HAP-1 (cell line): ENCODE data around the gene STXBP5.

Experiments used
- DNase-seq, 2 experiments: peaks; one replicate each; pipeline ENCODE4 v3.0.0-alpha.2; 2016 to 2020; ENCODE audit warnings: low spot score in 2 of 2
- H3K27me3 ChIP-seq: fragments of 250-450 bp; sonication (Bioruptor Pico); 2 replicates; pipeline ENCODE4 v1.5.1; 2020; ENCODE audit warnings: low read depth, mild to moderate bottlenecking, moderate library complexity
- H3K36me3 ChIP-seq: fragments of 250-450 bp; sonication (Bioruptor Pico); replicated peaks from 2 replicates; pipeline ENCODE4 v1.5.1; 2020; ENCODE audit warnings: mild to moderate bottlenecking
- H3K4me1 ChIP-seq: fragments of 250-450 bp; sonication (Bioruptor Pico); 2 replicates; pipeline ENCODE4 v1.5.1; 2020; ENCODE audit warnings: mild to moderate bottlenecking
- H3K4me3 ChIP-seq: fragments of 250-450 bp; sonication (Bioruptor Pico); 2 replicates; pipeline ENCODE4 v1.5.1; 2020; ENCODE audit warnings: mild to moderate bottlenecking, moderate library complexity
- H3K9me3 ChIP-seq: fragments of 250-450 bp; sonication (Bioruptor Pico); 2 replicates; pipeline ENCODE4 v1.5.1; 2020; ENCODE audit warnings: mild to moderate bottlenecking, moderate library complexity
- in situ Hi-C: fragments of 300-500 bp; cut with MboI; formaldehyde crosslinking; loops from 3 replicates; pipeline ENCODE4 v1.14.3; 2020; ENCODE audit warnings: low sequenced_read_pairs, inconsistent platforms, mixed read lengths

The STXBP5 gene

DNA sequence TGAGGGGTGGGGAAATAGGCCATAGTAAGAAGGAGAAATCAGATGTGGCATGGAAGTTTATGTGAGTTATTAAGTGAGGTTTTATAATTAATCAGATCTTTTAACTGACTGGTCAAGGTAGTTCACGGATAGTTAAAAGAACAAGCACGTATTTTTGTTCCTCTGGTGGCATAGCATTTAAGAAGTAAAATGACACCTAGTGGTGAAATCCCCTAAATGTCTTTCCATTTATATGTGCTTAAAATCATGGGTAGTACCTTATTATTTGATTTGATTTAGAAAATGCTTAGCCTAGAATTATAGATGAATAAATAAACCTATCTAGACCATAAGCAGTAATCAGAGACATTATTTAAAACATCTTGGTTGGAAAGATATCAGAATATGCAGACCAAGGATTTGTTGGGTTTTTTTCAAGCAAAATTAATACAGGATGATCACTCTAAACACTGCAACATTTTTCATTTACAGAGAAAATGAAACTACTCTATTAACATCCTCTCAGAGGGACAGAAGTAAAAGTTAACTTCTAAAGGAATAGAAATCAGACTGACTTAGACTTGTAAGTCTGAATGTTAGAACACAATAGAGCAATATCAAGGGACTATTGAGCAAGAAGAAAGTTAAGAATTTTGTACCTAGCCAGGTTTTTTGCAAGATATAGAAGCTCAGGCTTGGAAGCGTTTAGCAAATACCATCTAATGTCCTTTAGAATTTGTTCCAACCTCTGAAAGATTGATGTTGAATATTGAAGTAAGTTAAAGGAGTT lies 81.1 kb downstream of the STXBP5 start:
- Histone ChIP-seq H3K27me3 (no peaks in the 10 kb centered on the region), H3K36me3 (no peaks in the 10 kb centered on the region), H3K9me3 (no peaks in the 10 kb centered on the region), H3K4me1 (no peaks in the 10 kb centered on the region), H3K4me3 (no peak overlapping the region)
- in situ Hi-C loops = no loop called here
- DNase-seq = no peak

- in situ Hi-C loops = no loop called here
- Histone ChIP-seq H3K4me3 (no peak overlapping the region), H3K27me3 (no peaks in the 10 kb centered on the region), H3K9me3 (no peaks in the 10 kb centered on the region), H3K36me3 (no peaks in the 10 kb centered on the region), H3K4me1 (no peaks in the 10 kb centered on the region)
- DNase-seq = peak in 1 of 2 experiments; percentile 42
Measured at GRCh38 chr6:147287869-147288271, 83.7 kb downstream of the STXBP5 start.

- no peaks in the 10 kb centered on the region for H3K27me3 ChIP-seq
- in situ Hi-C loops = no loop called here
- H3K36me3 ChIP-seq = 0 out of 2 replicates have a peak, but pooled peaks cover 3% of the 10 kb centered on the region
- H3K4me1 ChIP-seq = no peaks in the 10 kb centered on the region
- H3K4me3 ChIP-seq = no peak overlapping the region
- no peak for DNase-seq
- H3K9me3 ChIP-seq = no peaks in the 10 kb centered on the region
Measured at GRCh38 chr6:147297124-147297523, 92.9 kb downstream of the STXBP5 start.

DNA sequence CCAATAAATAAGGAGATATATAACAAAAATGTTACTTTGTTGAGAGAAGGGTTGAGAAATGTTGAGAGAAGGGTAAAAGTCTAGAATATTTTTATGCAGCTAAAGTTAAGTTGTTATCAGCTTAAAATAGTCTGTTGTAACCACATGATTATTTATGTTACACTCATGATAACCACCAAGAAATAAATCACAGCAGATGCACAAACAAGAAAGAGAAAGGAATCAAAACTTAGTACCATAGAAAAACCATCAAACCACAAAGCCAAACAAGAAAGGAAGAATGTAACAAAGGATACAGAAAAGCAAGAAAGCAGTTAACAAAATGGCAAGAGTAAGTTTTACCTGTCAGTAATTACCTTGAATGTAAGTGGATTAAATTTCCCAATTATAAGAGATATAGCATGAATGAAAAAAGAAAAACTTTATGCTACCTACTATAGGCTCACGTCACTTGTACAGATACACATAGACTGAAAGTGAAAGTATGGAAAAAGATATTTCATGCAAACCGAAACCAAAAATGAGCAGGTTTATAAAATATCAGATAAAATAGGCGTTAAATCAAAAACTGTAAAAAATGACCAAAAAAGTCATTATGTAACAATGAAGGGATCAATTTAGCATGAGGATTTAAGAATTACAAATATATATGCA lies 93.6 kb downstream of the STXBP5 start:
- in situ Hi-C loops = no loop called here
- no peak for DNase-seq
- no peaks in the 10 kb centered on the region for H3K9me3 ChIP-seq

DNA sequence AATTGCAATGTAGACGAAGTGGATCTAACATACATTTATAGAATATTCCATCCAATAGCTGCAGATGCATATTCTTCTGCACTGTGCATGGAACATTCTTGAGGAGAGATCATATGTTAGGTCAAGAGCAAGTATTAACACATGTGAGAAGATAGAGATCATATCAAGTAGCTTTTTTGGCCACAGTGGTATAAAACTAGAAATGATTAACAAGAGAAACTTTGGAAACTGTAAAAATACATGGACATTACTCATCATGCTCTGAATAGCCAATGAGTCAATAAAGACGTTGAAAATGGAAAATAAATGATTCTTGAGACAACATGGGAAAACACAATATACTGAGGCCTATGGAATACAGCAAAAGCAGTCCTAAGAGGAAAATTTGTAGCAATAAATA lies 94.2 kb downstream of the STXBP5 start:
- in situ Hi-C loops = no loop called here
- H3K4me3 ChIP-seq = no peak overlapping the region
- H3K4me1 ChIP-seq = no peaks in the 10 kb centered on the region
- H3K36me3 ChIP-seq = 0 out of 2 replicates have a peak, but pooled peaks cover 3% of the 10 kb centered on the region
- H3K27me3 ChIP-seq = no peaks in the 10 kb centered on the region
- H3K9me3 ChIP-seq = peaks cover 1% of the 10 kb centered on the region; the same call in 1 of the 2 replicates
- DNase-seq = no peak

More for the DNA sequence above, 93.6 kb downstream of the STXBP5 start:
- Histone ChIP-seq H3K36me3 (0 out of 2 replicates have a peak, but pooled peaks cover 3% of the 10 kb centered on the region), H3K4me3 (no peak overlapping the region), H3K27me3 (no peaks in the 10 kb centered on the region), H3K4me1 (no peaks in the 10 kb centered on the region)

DNA sequence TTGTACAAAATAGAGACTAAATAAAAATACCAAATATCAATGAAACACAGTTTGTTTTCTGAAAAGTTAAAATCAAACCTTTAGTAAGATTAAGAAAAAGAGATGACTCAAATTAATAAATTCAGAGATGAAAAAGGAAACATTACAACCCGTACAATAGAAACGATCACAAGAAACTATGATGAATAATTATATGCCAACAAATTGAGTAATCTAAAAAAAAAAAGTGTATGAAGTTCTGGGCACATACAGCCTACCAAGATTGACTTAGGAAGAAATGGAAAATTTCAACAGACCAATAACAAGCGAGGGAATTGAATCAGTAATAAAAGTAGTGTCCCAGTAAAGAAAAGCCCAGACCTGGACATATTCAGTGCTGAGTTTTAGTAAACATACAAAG lies 94.8 kb downstream of the STXBP5 start:
- in situ Hi-C loops = no loop called here

GRCh38 chr6:147301070-147301469 lies 96.9 kb downstream of the STXBP5 start:
- H3K27me3 ChIP-seq = no peaks in the 10 kb centered on the region
- peaks cover 14% of the 10 kb centered on the region for H3K9me3 ChIP-seq
- no peak overlapping the region for H3K4me3 ChIP-seq
- in situ Hi-C loops = no loop called here
- DNase-seq = no peak
- H3K4me1 ChIP-seq = no peaks in the 10 kb centered on the region
- H3K36me3 ChIP-seq = 0 out of 2 replicates have a peak, but pooled peaks cover 3% of the 10 kb centered on the region

More for the DNA sequence above, 94.8 kb downstream of the STXBP5 start:
- Histone ChIP-seq H3K4me1 (no peaks in the 10 kb centered on the region), H3K27me3 (no peaks in the 10 kb centered on the region), H3K4me3 (no peak overlapping the region), H3K36me3 (0 out of 2 replicates have a peak, but pooled peaks cover 3% of the 10 kb centered on the region), H3K9me3 (peaks cover 7% of the 10 kb centered on the region)
- DNase-seq = no peak

GRCh38 chr6:147304016-147304415 lies 99.8 kb downstream of the STXBP5 start:
- in situ Hi-C loops = no loop called here
- Histone ChIP-seq H3K36me3 (no peaks in the 10 kb centered on the region), H3K9me3 (peaks cover 14% of the 10 kb centered on the region), H3K4me1 (no peaks in the 10 kb centered on the region), H3K4me3 (no peak overlapping the region), H3K27me3 (no peaks in the 10 kb centered on the region)
- DNase-seq = no peak

- Histone ChIP-seq H3K4me1 (peaks cover 24% of the 10 kb centered on the region), H3K9me3 (no peaks in the 10 kb centered on the region), H3K4me3 (no peak overlapping the region), H3K36me3 (no peaks in the 10 kb centered on the region), H3K27me3 (no peaks in the 10 kb centered on the region)
- in situ Hi-C loops = no loop called here
- DNase-seq = peak in 1 of 2 experiments; percentile 46
Measured at GRCh38 chr6:147310521-147310920, 106.3 kb downstream of the STXBP5 start.

- in situ Hi-C loops = no loop called here
Measured at GRCh38 chr6:147311218-147311617, 107.0 kb downstream of the STXBP5 start.

GRCh38 chr6:147321260-147321659 lies 117.0 kb downstream of the STXBP5 start:
- H3K36me3 ChIP-seq = peaks cover 4% of the 10 kb centered on the region; the same call in 1 of the 2 replicates
- in situ Hi-C loops = no loop called here

More at GRCh38 chr6:147311218-147311617, 107.0 kb downstream of the STXBP5 start:
- no peak overlapping the region for H3K4me3 ChIP-seq
- no peak for DNase-seq
- no peaks in the 10 kb centered on the region for H3K36me3 ChIP-seq
- H3K27me3 ChIP-seq = no peaks in the 10 kb centered on the region
- no peaks in the 10 kb centered on the region for H3K9me3 ChIP-seq
- H3K4me1 ChIP-seq = peaks cover 24% of the 10 kb centered on the region

DNA sequence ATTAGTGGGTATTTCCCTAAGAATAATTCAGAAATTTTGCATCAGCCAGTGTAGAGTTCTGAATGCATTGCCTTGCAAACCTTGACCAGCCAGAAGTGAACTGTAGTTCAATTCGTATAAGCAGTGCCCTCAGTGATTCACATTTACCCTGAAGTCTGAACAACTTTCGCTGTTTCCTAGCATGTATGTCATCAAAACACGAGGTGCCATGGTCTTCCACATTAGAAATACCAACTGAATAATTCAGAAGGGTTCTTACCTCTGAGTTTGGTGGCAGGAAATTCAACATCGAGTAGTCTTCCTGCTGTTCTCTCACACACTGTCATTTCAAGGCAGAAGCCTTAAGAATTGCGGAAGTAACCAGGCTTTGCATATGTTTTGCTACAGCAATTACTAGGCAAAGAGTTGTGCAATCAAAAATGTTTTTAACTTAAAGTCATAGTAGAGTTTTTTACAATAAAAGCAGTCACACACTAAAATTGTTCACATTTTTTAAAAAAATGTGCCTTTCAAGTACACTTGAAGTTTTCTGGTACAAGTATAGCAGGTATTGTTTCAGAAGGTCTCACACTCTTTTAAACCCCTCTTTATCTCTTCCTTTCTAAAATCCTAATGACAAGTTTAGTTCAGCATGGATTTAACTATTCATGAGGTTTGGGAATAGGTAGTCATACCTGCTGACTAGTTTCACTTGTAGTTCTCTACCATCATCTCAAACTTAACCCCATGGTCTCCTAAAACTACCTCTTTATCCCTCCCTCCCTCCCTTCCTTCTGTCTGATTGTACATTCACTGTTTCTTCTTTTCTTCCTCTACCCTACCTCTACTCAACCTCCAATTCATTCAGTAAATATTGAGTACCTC lies 118.3 kb downstream of the STXBP5 start:
- Histone ChIP-seq H3K4me3 (no peak overlapping the region), H3K9me3 (no peaks in the 10 kb centered on the region), H3K4me1 (no peaks in the 10 kb centered on the region), H3K36me3 (peaks cover 8% of the 10 kb centered on the region; the same call in 1 of the 2 replicates), H3K27me3 (no peaks in the 10 kb centered on the region)
- no peak for DNase-seq
- in situ Hi-C loops = no loop called here

More at GRCh38 chr6:147321260-147321659, 117.0 kb downstream of the STXBP5 start:
- Histone ChIP-seq H3K4me1 (no peaks in the 10 kb centered on the region), H3K4me3 (no peak overlapping the region), H3K27me3 (no peaks in the 10 kb centered on the region), H3K9me3 (no peaks in the 10 kb centered on the region)
- DNase-seq = no peak

GRCh38 chr6:147325557-147325956 lies 121.3 kb downstream of the STXBP5 start:
- H3K9me3 ChIP-seq = no peaks in the 10 kb centered on the region
- no peak for DNase-seq
- no peaks in the 10 kb centered on the region for H3K27me3 ChIP-seq
- H3K36me3 ChIP-seq = peaks cover 4% of the 10 kb centered on the region; the same call in 1 of the 2 replicates
- no peak overlapping the region for H3K4me3 ChIP-seq
- in situ Hi-C loops = no loop called here
- H3K4me1 ChIP-seq = no peaks in the 10 kb centered on the region; the same call in 1 of the 2 replicates
